Testis (tissue), 3 donors: ENCODE data around the gene PTPN7. TPM values are rescaled to one million over a fixed set of nuclear protein-coding genes. Genes with fewer than 3 reads are reported as not detected.

Experiments
- DNase-seq: peaks from one replicate; pipeline ENCODE4 v3.0.0-alpha.2; 2019
- H3K27ac ChIP-seq, 2 donors: fragments of 200-600 bp; sonication (generic); one replicate each; pipeline ENCODE4 v1.5.1; 2019
- H3K27me3 ChIP-seq: fragments of 200-600 bp; sonication (generic); one replicate; pipeline ENCODE4 v1.5.1; 2019
- H3K36me3 ChIP-seq: fragments of 200-600 bp; sonication (generic); one replicate; pipeline ENCODE4 v1.5.1; 2017; ENCODE audit warnings: low read depth; ENCODE audit errors: missing control alignments
- H3K4me1 ChIP-seq: fragments of 200-600 bp; sonication (generic); one replicate; pipeline ENCODE4 v1.5.1; 2019
- H3K4me3 ChIP-seq, 2 donors: fragments of 200-600 bp; sonication (generic); one replicate each; pipeline ENCODE4 v1.5.1; 2017 to 2019
- H3K9me3 ChIP-seq: fragments of 200-600 bp; sonication (generic); one replicate; pipeline ENCODE4 v1.5.1; 2017
- POLR2A ChIP-seq: fragments of 450-650 bp; IDR thresholded peaks from one replicate; pipeline ENCODE4 v1.6.1; 2017; ENCODE audit warnings: antibody characterized with exemption, mild to moderate bottlenecking, moderate library complexity
- WGBS, 2 donors: methylation state at CpG; one replicate each; pipeline ENCODE4 v1.1.5; 2018; 5-methylcytosine and 5-hydroxymethylcytosine counted together
- intact Hi-C: fragments of 100-400 bp; cut with DNase I; formaldehyde crosslinking; loops from one replicate; pipeline ENCODE4 v1.15.1; 2023; ENCODE audit warnings: low total_unique reads
- polyA plus RNA-seq: library from polyadenylated mRNA; stranded (reverse); fragments of 350-450 nt; fragmentation: Illumina TruSeq; extraction: RNeasy Lipid Tissue Mini Kit (QIAGEN cat#74804); gene quantifications from one replicate; pipeline ENCODE4 v1.2.3, GENCODE V29; 2014; ENCODE audit warnings: low read depth, low replicate concordance; ENCODE audit not compliant: insufficient read depth
- total RNA-seq, 2 donors: library from RNA; depleted of rRNA; stranded (reverse); fragments of >200 nt; gene quantifications; one replicate each; pipeline ENCODE4 v1.2.3, GENCODE V29; 2016
- TF ChIP-seq, protein P1 (sequence below), 3 experiments: fragments of 450-650 bp in 2 of 3; fragments of 200-600 bp in 1 of 3; sonication (generic) in 1 of 3; IDR thresholded peaks; one replicate each; pipeline ENCODE4 v1.5.1; 2016 to 2019; ENCODE audit warnings: antibody characterized with exemption in 3 of 3, mild to moderate bottlenecking in 2 of 3, moderate library complexity in 1 of 3

PTPN7 gene
- total and polyA plus RNA-seq, 3 donors from 2014 or later, result 43.0 to 119 (median 84.1) TPM

- intact Hi-C loops, result no loop called here
- no peaks in the 10 kb centered on the region for H3K36me3 ChIP-seq
- no peaks in the 10 kb centered on the region for H3K9me3 ChIP-seq
- TF ChIP-seq POLR2A, result no peak
- TF ChIP-seq, protein P1, sequence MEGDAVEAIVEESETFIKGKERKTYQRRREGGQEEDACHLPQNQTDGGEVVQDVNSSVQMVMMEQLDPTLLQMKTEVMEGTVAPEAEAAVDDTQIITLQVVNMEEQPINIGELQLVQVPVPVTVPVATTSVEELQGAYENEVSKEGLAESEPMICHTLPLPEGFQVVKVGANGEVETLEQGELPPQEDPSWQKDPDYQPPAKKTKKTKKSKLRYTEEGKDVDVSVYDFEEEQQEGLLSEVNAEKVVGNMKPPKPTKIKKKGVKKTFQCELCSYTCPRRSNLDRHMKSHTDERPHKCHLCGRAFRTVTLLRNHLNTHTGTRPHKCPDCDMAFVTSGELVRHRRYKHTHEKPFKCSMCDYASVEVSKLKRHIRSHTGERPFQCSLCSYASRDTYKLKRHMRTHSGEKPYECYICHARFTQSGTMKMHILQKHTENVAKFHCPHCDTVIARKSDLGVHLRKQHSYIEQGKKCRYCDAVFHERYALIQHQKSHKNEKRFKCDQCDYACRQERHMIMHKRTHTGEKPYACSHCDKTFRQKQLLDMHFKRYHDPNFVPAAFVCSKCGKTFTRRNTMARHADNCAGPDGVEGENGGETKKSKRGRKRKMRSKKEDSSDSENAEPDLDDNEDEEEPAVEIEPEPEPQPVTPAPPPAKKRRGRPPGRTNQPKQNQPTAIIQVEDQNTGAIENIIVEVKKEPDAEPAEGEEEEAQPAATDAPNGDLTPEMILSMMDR (IDR thresholded peaks at IDR 0.05), result no peak
- H3K4me1 ChIP-seq, result peaks cover 27% of the 10 kb centered on the region
- H3K27ac ChIP-seq, result no peak overlapping the region
- H3K27me3 ChIP-seq, result no peaks in the 10 kb centered on the region
- H3K4me3 ChIP-seq, result no peak overlapping the region
- no peak for DNase-seq
- WGBS, 2 donors, result 90 to 91% methylated on average over 10 of the region's 10 CpGs
Observed at GRCh38 chr1:202154148-202154765, 6.1 kb downstream of the PTPN7 start.

DNA sequence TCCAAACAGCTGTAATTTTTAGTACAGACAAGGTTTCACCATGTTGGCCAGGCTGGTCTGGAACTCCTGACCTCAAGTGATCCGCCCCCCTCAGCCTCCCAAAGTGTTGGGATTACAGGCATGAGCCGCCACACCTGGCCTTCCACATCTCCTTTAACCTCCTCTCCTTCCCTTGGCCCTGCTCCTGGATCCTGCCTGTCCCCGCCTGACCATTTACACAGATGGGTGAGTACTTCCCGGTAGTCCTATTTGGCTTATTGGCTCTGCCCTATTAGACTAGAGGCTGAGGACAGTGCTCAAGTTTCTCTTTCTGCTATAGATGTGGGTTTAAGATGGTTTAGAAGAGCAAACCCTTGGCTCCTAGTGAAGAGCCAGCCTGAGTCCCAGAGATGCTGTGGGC, 7.1 kb downstream of the PTPN7 start:
- H3K4me3 ChIP-seq, result no peak overlapping the region
- no peaks in the 10 kb centered on the region for H3K9me3 ChIP-seq
- peaks cover 20% of the 10 kb centered on the region for H3K4me1 ChIP-seq
- DNase-seq, result no peak
- H3K27me3 ChIP-seq, result no peaks in the 10 kb centered on the region
- no peak overlapping the region for H3K27ac ChIP-seq
- WGBS, 2 donors, result 86 to 92% methylated on average over 4 of the region's 4 CpGs
- no peak for TF ChIP-seq POLR2A
- TF ChIP-seq, protein P1 (IDR thresholded peaks at IDR 0.05), result no peak
- H3K36me3 ChIP-seq, result no peaks in the 10 kb centered on the region
- intact Hi-C loops, result no loop called here

DNA sequence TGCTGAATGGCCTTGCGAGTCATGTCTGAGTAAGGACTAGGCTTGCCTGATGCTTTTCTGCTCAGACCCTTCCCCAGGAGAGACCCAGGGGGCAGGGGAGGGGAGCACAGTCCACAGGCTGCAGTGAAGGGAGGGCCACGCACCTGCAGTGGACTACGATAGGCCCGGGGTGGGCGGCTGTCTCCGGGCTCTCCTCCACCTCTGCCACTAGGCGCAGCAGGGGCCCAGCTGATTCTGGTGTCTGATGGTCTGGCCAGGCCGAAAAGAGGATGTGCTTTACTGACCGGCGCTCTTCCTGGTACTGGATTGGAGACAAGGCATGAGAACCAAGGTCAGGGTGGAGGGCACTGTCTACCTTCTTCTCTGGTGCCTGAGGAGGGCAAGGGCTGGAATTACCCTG, 8.0 kb downstream of the PTPN7 start:
- no peaks in the 10 kb centered on the region for H3K36me3 ChIP-seq
- no peak for DNase-seq
- intact Hi-C loops, result no loop called here
- no peak overlapping the region for H3K4me3 ChIP-seq
- peaks cover 16% of the 10 kb centered on the region for H3K4me1 ChIP-seq
- H3K27ac ChIP-seq, result no peak overlapping the region
- WGBS, 2 donors, result 80 to 96% methylated on average over 5 to 10 of the region's 10 CpGs
- no peaks in the 10 kb centered on the region for H3K9me3 ChIP-seq
- H3K27me3 ChIP-seq, result no peaks in the 10 kb centered on the region
- no peak for TF ChIP-seq POLR2A
- TF ChIP-seq, protein P1 (IDR thresholded peaks at IDR 0.05), result no peak

DNA sequence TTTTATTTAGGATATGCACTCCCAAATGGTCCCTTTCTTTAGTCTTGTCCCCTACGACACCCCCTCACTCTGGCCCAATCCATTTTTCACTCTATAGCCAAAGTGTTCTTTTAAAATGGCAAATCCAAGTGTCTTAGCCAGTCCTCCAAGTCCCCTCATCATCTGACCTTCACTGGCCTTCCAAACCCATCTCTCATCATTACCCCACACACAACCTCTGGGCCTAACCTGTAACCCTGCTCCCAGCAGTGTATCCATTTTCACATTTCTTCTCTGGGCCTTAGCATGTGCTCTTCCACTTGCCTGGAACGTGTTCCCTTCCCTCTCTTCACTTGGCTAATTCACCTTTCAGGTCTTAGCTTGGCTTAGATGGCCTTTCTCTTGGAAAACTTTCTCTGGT, 9.4 kb downstream of the PTPN7 start:
- Histone ChIP-seq H3K27ac (no peak overlapping the region), H3K4me1 (peaks cover 7% of the 10 kb centered on the region), H3K9me3 (no peaks in the 10 kb centered on the region), H3K36me3 (no peaks in the 10 kb centered on the region), H3K4me3 (no peak overlapping the region), H3K27me3 (no peaks in the 10 kb centered on the region)
- no peak for TF ChIP-seq POLR2A
- TF ChIP-seq, protein P1 (IDR thresholded peaks at IDR 0.05), result no peak
- no peak for DNase-seq
- intact Hi-C loops, result no loop called here
- 91 to 93% methylated on average over 2 of the region's 2 CpGs for whole genome bisulfite sequencing, 2 donors

- intact Hi-C loops, result no loop called here
- no peaks in the 10 kb centered on the region for H3K27me3 ChIP-seq
- TF ChIP-seq, protein P1 (IDR thresholded peaks at IDR 0.05), result no peak
- H3K9me3 ChIP-seq, result no peaks in the 10 kb centered on the region
- no peak overlapping the region for H3K4me3 ChIP-seq
- no peaks in the 10 kb centered on the region for H3K36me3 ChIP-seq
- WGBS, 2 donors, result 75 to 88% methylated on average over 8 of the region's 8 CpGs
- no peak for DNase-seq
- H3K27ac ChIP-seq, result no peak overlapping the region
- peaks cover 6% of the 10 kb centered on the region for H3K4me1 ChIP-seq
Observed at GRCh38 chr1:202150602-202151001, 9.8 kb downstream of the PTPN7 start.
